Vagina (tissue), 2 donors: ENCODE results near the gene RAB4A. TPM values are rescaled to one million over a fixed set of nuclear protein-coding genes. Genes with fewer than 3 reads are reported as not detected.
A peak's percentile ranks its signal among the peaks of the same experiment; 100 is the strongest.

ENCODE experiments used
- DNase-seq, 2 donors: peaks; one replicate each; pipeline ENCODE4 v3.0.0-alpha.2; 2017; ENCODE audit errors: extremely low spot score in 2 of 2
- H3K27ac ChIP-seq: fragments of 200-600 bp; sonication (generic); one replicate; pipeline ENCODE4 v1.5.1; 2019
- H3K27me3 ChIP-seq: fragments of 200-600 bp; sonication (generic); one replicate; pipeline ENCODE4 v1.5.1; 2019
- H3K36me3 ChIP-seq, 2 donors: fragments of 200-600 bp; sonication (generic); one replicate each; pipeline ENCODE4 v1.5.1; 2017 to 2019
- H3K4me1 ChIP-seq: fragments of 200-600 bp; sonication (generic); one replicate; pipeline ENCODE4 v1.5.1; 2019
- H3K4me3 ChIP-seq, 2 donors: fragments of 200-600 bp; sonication (generic); 1 replicate in 1 of 2; 2 replicates in 1 of 2; pipeline ENCODE4 v1.5.1; 2016 to 2019
- H3K9me3 ChIP-seq: fragments of 200-600 bp; sonication (generic); one replicate; pipeline ENCODE4 v1.5.1; 2019
- CTCF ChIP-seq, 3 experiments: fragments of 450-650 bp in 2 of 3; fragments of 200-600 bp in 1 of 3; sonication (generic) in 1 of 3; IDR thresholded peaks; one replicate each; pipeline ENCODE4 v1.5.1; 2017 to 2019; ENCODE audit warnings: antibody characterized with exemption in 3 of 3, mild to moderate bottlenecking in 2 of 3, moderate library complexity in 2 of 3
- POLR2A ChIP-seq, 2 donors: fragments of 450-650 bp; IDR thresholded peaks; one replicate each; pipeline ENCODE4 v1.6.1; 2017; ENCODE audit warnings: antibody characterized with exemption in 2 of 2, mild to moderate bottlenecking in 2 of 2, moderate library complexity in 2 of 2
- POLR2AphosphoS5 ChIP-seq, 2 donors: sonication (generic); formaldehyde crosslinking; IDR thresholded peaks; one replicate each; pipeline ENCODE4 v1.9.0; 2017; ENCODE audit warnings: antibody characterized with exemption in 2 of 2, mild to moderate bottlenecking in 2 of 2, low read depth in 1 of 2; ENCODE audit not compliant: insufficient read depth in 1 of 2
- intact Hi-C: fragments of 100-400 bp; cut with DNase I; formaldehyde crosslinking; loops from one replicate; pipeline ENCODE4 v1.15.1; 2023
- total RNA-seq: library from RNA; depleted of rRNA; stranded (reverse); fragments of >200 nt; gene quantifications from one replicate; pipeline ENCODE4 v1.2.3, GENCODE V29; 2016

RAB4A gene
- total RNA-seq, 1 donor from 2014 or later: 16.5 TPM

- Histone ChIP-seq H3K9me3 (no peaks in the 10 kb centered on the region), H3K4me3 (peak overlapping the region in 1 of 2 donors; percentile 95), H3K27ac (no peak overlapping the region), H3K4me1 (peaks cover 26% of the 10 kb centered on the region), H3K27me3 (no peaks in the 10 kb centered on the region), H3K36me3 (no peaks in the 10 kb centered on the region)
- intact Hi-C loops: no loop called here
- TF ChIP-seq CTCF (IDR thresholded peaks at IDR 0.05): no peak
- no peak for TF ChIP-seq POLR2AphosphoS5 (IDR thresholded peaks at IDR 0.05; ENCODE audit: insufficient read depth in 1 of 2, low read depth in 1 of 2)
- TF ChIP-seq POLR2A (IDR thresholded peaks at IDR 0.05): no peak
- no peak for DNase-seq
These were observed 73.2 kb downstream of the RAB4A start for GRCh38 chr1:229344139-229344538.

GRCh38 chr1:229344937-229345684 is 74.2 kb downstream of the RAB4A start:
- no peaks in the 10 kb centered on the region for H3K36me3 ChIP-seq
- H3K4me3 ChIP-seq: no peak overlapping the region
- no peak overlapping the region for H3K27ac ChIP-seq
- H3K27me3 ChIP-seq: no peaks in the 10 kb centered on the region
- TF ChIP-seq CTCF (IDR thresholded peaks at IDR 0.05) (no peak), POLR2A (IDR thresholded peaks at IDR 0.05) (no peak)
- H3K9me3 ChIP-seq: no peaks in the 10 kb centered on the region
- peaks cover 21% of the 10 kb centered on the region for H3K4me1 ChIP-seq
- intact Hi-C loops: no loop called here
- no peak for DNase-seq

GRCh38 chr1:229347528-229347927 is 76.6 kb downstream of the RAB4A start:
- H3K27me3 ChIP-seq: no peaks in the 10 kb centered on the region
- no peak overlapping the region for H3K4me3 ChIP-seq
- no peak overlapping the region for H3K27ac ChIP-seq
- intact Hi-C loops: no loop called here
- peaks cover 8% of the 10 kb centered on the region for H3K4me1 ChIP-seq
- DNase-seq: no peak
- no peak for TF ChIP-seq POLR2A (IDR thresholded peaks at IDR 0.05)
- TF ChIP-seq POLR2AphosphoS5 (IDR thresholded peaks at IDR 0.05; ENCODE audit: insufficient read depth in 1 of 2, low read depth in 1 of 2): no peak
- no peak for TF ChIP-seq CTCF (IDR thresholded peaks at IDR 0.05)
- H3K9me3 ChIP-seq: no peaks in the 10 kb centered on the region
- no peaks in the 10 kb centered on the region for H3K36me3 ChIP-seq

- no peaks in the 10 kb centered on the region for H3K36me3 ChIP-seq
- TF ChIP-seq POLR2A (IDR thresholded peaks at IDR 0.05) (no peak), POLR2AphosphoS5 (IDR thresholded peaks at IDR 0.05; ENCODE audit: insufficient read depth in 1 of 2, low read depth in 1 of 2) (no peak)
- intact Hi-C loops: no loop called here
- H3K4me1 ChIP-seq: no peaks in the 10 kb centered on the region
- H3K27me3 ChIP-seq: no peaks in the 10 kb centered on the region
- no peak for DNase-seq
- H3K4me3 ChIP-seq: no peak overlapping the region
- H3K9me3 ChIP-seq: no peaks in the 10 kb centered on the region
- H3K27ac ChIP-seq: no peak overlapping the region
These were observed 78.8 kb downstream of the RAB4A start for GRCh38 chr1:229349463-229350385.

GRCh38 chr1:229352975-229353374 is 82.1 kb downstream of the RAB4A start:
- TF ChIP-seq CTCF (IDR thresholded peaks at IDR 0.05) (no peak), POLR2A (IDR thresholded peaks at IDR 0.05) (no peak), POLR2AphosphoS5 (IDR thresholded peaks at IDR 0.05; ENCODE audit: insufficient read depth in 1 of 2, low read depth in 1 of 2) (no peak)
- H3K4me3 ChIP-seq: no peak overlapping the region
- H3K4me1 ChIP-seq: no peaks in the 10 kb centered on the region
- no peak overlapping the region for H3K27ac ChIP-seq
- intact Hi-C loops: no loop called here
- no peak for DNase-seq
- H3K9me3 ChIP-seq: no peaks in the 10 kb centered on the region
- no peaks in the 10 kb centered on the region for H3K27me3 ChIP-seq
- no peaks in the 10 kb centered on the region for H3K36me3 ChIP-seq
